Endothelial cell of umbilical vein (primary cell): ENCODE measurements around the gene RYR2. TPM values are rescaled to one million over a fixed set of nuclear protein-coding genes. Genes with fewer than 3 reads are reported as not detected.

Source experiments
- BruUV-seq: library from RNA; stranded (reverse); fragments of 400-500 nt; replicated peaks from 2 replicates; lab custom pipeline; 2021; lab: Mats Ljungman, UMichigan
- CTCF ChIA-PET: fragments of 300-600, 350-600 bp; sonication (Branson Sonifier 250); formaldehyde crosslinking; loops from one replicate; lab custom pipeline; 2021; ENCODE audit warnings: antibody characterized with exemption, inconsistent platforms; lab: Charles Lee
- POLR2A ChIA-PET: fragments of 300-600, 350-600 bp; sonication (Branson Sonifier 250); formaldehyde crosslinking; loops from one replicate; lab custom pipeline; 2021; ENCODE audit warnings: antibody characterized with exemption, inconsistent platforms; lab: Charles Lee
- DNase-seq: peaks from one replicate; pipeline ENCODE4 v3.0.0-alpha.2; 2011; ENCODE audit warnings: low read depth, low spot score
- FAIRE-seq: peaks from 2 replicates; lab custom pipeline; 2011; peaks lifted over from hg19 to GRCh38; lab: Jason Lieb, UNC
- H2AFZ ChIP-seq: 2 replicates; pipeline ENCODE4 v1.6.0; 2012; ENCODE audit warnings: low read depth, low read length, control low read depth, inconsistent platforms
- H3K27ac ChIP-seq: 2 replicates; pipeline ENCODE4 v1.5.1; 2011; ENCODE audit warnings: low read depth, mild to moderate bottlenecking, control low read depth, low read length, moderate library complexity; ENCODE audit not compliant: insufficient read depth
- H3K27me3 ChIP-seq, 2 experiments: 2 replicates each; pipeline versions ENCODE4 v1.6.0 to v1.6.1; 2011; ENCODE audit warnings: low read length in 2 of 2, mixed read lengths in 1 of 2; ENCODE audit not compliant: control insufficient read depth in 2 of 2, insufficient read depth in 2 of 2
- H3K36me3 ChIP-seq, 2 experiments: 2 replicates in 1 of 2; 3 replicates in 1 of 2; pipeline ENCODE4 v1.5.1; 2011; ENCODE audit warnings: low read length in 2 of 2, mild to moderate bottlenecking in 1 of 2, moderate library complexity in 1 of 2; ENCODE audit not compliant: control insufficient read depth in 2 of 2, insufficient read depth in 2 of 2; ENCODE audit errors: extremely low read depth in 1 of 2
- H3K4me1 ChIP-seq: 3 replicates; pipeline ENCODE4 v1.5.1; 2011; ENCODE audit warnings: mild to moderate bottlenecking, low read length; ENCODE audit not compliant: control insufficient read depth, insufficient read depth; ENCODE audit errors: extremely low read depth
- H3K4me2 ChIP-seq: 2 replicates; pipeline ENCODE4 v1.6.1; 2011; ENCODE audit warnings: low read length, control low read depth, mixed read lengths; ENCODE audit not compliant: insufficient read depth
- H3K4me3 ChIP-seq, 3 experiments: fragments of 200-600 bp in 1 of 3; sonication (generic), shearing (Covaris generic) in 1 of 3; replicated peaks in 1 of 3; 2 replicates each; pipeline ENCODE4 v1.5.1; 2011 to 2016; ENCODE audit warnings: control low read depth in 3 of 3, low read length in 3 of 3, mild to moderate bottlenecking in 2 of 3, inconsistent platforms in 1 of 3, low read depth in 1 of 3, moderate library complexity in 1 of 3; ENCODE audit not compliant: insufficient read depth in 1 of 3
- H3K79me2 ChIP-seq: 2 replicates; pipeline ENCODE4 v1.6.0; 2012; ENCODE audit warnings: low read length, inconsistent platforms; ENCODE audit not compliant: control insufficient read depth, insufficient read depth
- H3K9ac ChIP-seq: replicated peaks from 2 replicates; pipeline ENCODE3; 2011; ENCODE audit warnings: low read length, control low read depth; ENCODE audit not compliant: insufficient read depth; ENCODE audit errors: extremely low read depth
- H3K9me1 ChIP-seq: replicated peaks from 3 replicates; pipeline ENCODE4 v1.6.0; 2011; ENCODE audit warnings: mild to moderate bottlenecking, low read length; ENCODE audit not compliant: control insufficient read depth, insufficient read depth; ENCODE audit errors: extremely low read depth
- H3K9me3 ChIP-seq: replicated peaks from 2 replicates; pipeline ENCODE4 v1.5.1; 2012; ENCODE audit warnings: low read length, inconsistent platforms; ENCODE audit not compliant: control insufficient read depth, insufficient read depth
- H4K20me1 ChIP-seq: replicated peaks from 2 replicates; pipeline ENCODE3; 2011; ENCODE audit warnings: mild to moderate bottlenecking, low read length; ENCODE audit not compliant: control insufficient read depth, insufficient read depth; ENCODE audit errors: extremely low read depth
- EZH2 ChIP-seq: IDR thresholded peaks from 2 replicates; pipeline ENCODE4 v1.6.1; 2012; ENCODE audit warnings: borderline replicate concordance, low read depth, mild to moderate bottlenecking, moderate library complexity, low read length, inconsistent platforms; ENCODE audit not compliant: severe bottlenecking
- FOS ChIP-seq: IDR thresholded peaks from 2 replicates; pipeline ENCODE4 v1.6.1; 2011; ENCODE audit warnings: mild to moderate bottlenecking, low read length, moderate library complexity, borderline replicate concordance; ENCODE audit not compliant: insufficient read depth
- GATA2 ChIP-seq: IDR thresholded peaks from 2 replicates; pipeline ENCODE4 v1.7.0; 2011; ENCODE audit warnings: low read depth, mild to moderate bottlenecking, moderate library complexity, mixed read lengths, low read length; ENCODE audit not compliant: insufficient read length, insufficient read depth
- JUN ChIP-seq: IDR thresholded peaks from 2 replicates; pipeline ENCODE4 v1.6.1; 2011; ENCODE audit warnings: borderline replicate concordance, low read depth; ENCODE audit not compliant: insufficient read length, insufficient read depth
- MYC ChIP-seq: IDR thresholded peaks from one replicate; pipeline ENCODE4 v1.6.1; 2011; ENCODE audit warnings: mild to moderate bottlenecking, low read depth, low read length
- POLR2A ChIP-seq: IDR thresholded peaks from 2 replicates; pipeline ENCODE4 v1.6.1; 2012; ENCODE audit warnings: low read depth, mild to moderate bottlenecking, control low read depth, low read length
- POLR2AphosphoS5 ChIP-seq: IDR thresholded peaks from 2 replicates; pipeline ENCODE4 v1.6.1; 2012; ENCODE audit warnings: low read depth, mild to moderate bottlenecking, control low read depth, low read length, moderate library complexity; ENCODE audit not compliant: insufficient read depth
- dilution Hi-C: fragments of 300-500 bp; cut with MboI; formaldehyde crosslinking; loops from one replicate; pipeline ENCODE4 v1.15.0; 2019; ENCODE audit warnings: low sequenced_read_pairs; ENCODE audit not compliant: extremely low pct_ligation_motif_present
- intact Hi-C: fragments of 100-400 bp; cut with micrococcal nuclease; formaldehyde crosslinking; loops from one replicate; pipeline ENCODE4 v1.10.0; 2022
- polyA plus RNA-seq, 4 experiments: library from polyadenylated mRNA; depleted of rRNA in 3 of 4; stranded (reverse) in 3 of 4; unstranded in 1 of 4; fragments of >200 nt; gene quantifications; 2 replicates each; pipeline versions ENCODE4 v1.2.1 to v1.2.3, GENCODE V29; 2011 to 2012; ENCODE audit warnings: missing spikeins in 1 of 4
- total RNA-seq: library from RNA; stranded (reverse); gene quantifications from 2 replicates; pipeline ENCODE4 v1.2.3, GENCODE V29; 2021
- TF ChIP-seq, protein P1 (sequence below), 2 donors: IDR thresholded peaks; 1 replicate in 1 of 2; 2 replicates in 1 of 2; pipeline ENCODE4 v1.5.1; 2011; ENCODE audit warnings: low read length in 2 of 2, mild to moderate bottlenecking in 2 of 2, moderate library complexity in 2 of 2, control low read depth in 1 of 2, inconsistent platforms in 1 of 2, low read depth in 1 of 2; ENCODE audit not compliant: insufficient read depth in 1 of 2; ENCODE audit errors: extremely low read depth in 1 of 2
- TF ChIP-seq, protein P2 (sequence below): IDR thresholded peaks from 2 replicates; pipeline ENCODE4 v1.6.1; 2011; ENCODE audit not compliant: insufficient read depth, insufficient read length

RYR2 gene
- total and polyA plus RNA-seq, 2 donors (not counting 3 experiments of a cell fraction or from before 2014, with no cell fraction given) = not detected

DNA sequence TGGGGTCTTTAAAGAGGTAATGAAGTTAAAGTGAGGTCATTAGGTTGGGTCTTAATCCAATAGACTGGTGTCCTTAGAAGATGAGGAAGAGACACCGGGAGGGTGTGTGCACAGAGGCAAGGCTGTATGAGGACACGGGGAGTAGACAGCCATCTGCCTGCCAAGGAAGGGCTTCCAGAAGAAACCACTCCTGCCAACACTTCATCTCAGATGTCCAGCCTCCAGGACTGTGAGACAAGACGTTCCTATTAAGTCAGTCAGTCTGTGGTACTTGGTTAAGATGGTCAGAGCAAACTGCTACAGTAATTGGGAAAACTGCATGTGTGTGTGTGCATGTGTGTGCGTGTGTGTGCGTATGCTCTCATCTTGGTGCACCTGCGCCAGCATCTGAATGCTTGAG, 77.1 kb downstream of the RYR2 start:
- no peak overlapping the region for H3K4me3 ChIP-seq
- no peak overlapping the region for H2AFZ ChIP-seq
- no peak overlapping the region for H3K9ac ChIP-seq
- H4K20me1 ChIP-seq = no peaks in the 10 kb centered on the region
- no peaks in the 10 kb centered on the region for H3K27me3 ChIP-seq
- DNase-seq (no peak), FAIRE-seq (no peak)
- TF ChIP-seq, protein P1, sequence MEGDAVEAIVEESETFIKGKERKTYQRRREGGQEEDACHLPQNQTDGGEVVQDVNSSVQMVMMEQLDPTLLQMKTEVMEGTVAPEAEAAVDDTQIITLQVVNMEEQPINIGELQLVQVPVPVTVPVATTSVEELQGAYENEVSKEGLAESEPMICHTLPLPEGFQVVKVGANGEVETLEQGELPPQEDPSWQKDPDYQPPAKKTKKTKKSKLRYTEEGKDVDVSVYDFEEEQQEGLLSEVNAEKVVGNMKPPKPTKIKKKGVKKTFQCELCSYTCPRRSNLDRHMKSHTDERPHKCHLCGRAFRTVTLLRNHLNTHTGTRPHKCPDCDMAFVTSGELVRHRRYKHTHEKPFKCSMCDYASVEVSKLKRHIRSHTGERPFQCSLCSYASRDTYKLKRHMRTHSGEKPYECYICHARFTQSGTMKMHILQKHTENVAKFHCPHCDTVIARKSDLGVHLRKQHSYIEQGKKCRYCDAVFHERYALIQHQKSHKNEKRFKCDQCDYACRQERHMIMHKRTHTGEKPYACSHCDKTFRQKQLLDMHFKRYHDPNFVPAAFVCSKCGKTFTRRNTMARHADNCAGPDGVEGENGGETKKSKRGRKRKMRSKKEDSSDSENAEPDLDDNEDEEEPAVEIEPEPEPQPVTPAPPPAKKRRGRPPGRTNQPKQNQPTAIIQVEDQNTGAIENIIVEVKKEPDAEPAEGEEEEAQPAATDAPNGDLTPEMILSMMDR (IDR thresholded peaks at IDR 0.05; ENCODE audit: extremely low read depth in 1 of 2, insufficient read depth in 1 of 2, low read depth in 1 of 2, low read length in 2 of 2) = no peak
- TF ChIP-seq, protein P2, sequence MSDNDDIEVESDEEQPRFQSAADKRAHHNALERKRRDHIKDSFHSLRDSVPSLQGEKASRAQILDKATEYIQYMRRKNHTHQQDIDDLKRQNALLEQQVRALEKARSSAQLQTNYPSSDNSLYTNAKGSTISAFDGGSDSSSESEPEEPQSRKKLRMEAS = no peak
- no peak for TF ChIP-seq FOS
- TF ChIP-seq EZH2 = no peak
- no peak for TF ChIP-seq MYC
- TF ChIP-seq JUN = no peak
- TF ChIP-seq POLR2AphosphoS5 = no peak
- no peak for TF ChIP-seq GATA2
- TF ChIP-seq POLR2A = no peak
- no peaks in the 10 kb centered on the region for H3K4me1 ChIP-seq
- dilution Hi-C loops = no loop called here
- H3K79me2 ChIP-seq = no peaks in the 10 kb centered on the region
- no peaks in the 10 kb centered on the region for H3K36me3 ChIP-seq
- peaks cover 2% of the 10 kb centered on the region for H3K9me3 ChIP-seq
- no peaks in the 10 kb centered on the region for H3K9me1 ChIP-seq
- no TSS peak for BruUV-seq
- CTCF ChIA-PET = no interaction called here
- no peak overlapping the region for H3K27ac ChIP-seq
- POLR2A ChIA-PET = no interaction called here
- no peak overlapping the region for H3K4me2 ChIP-seq
- intact Hi-C loops = no loop called here
